IMR-90 (cell line): ENCODE measurements around the gene WASF3. TPM values are rescaled to one million over a fixed set of nuclear protein-coding genes. Genes with fewer than 3 reads are reported as not detected.

Experiments used
- ATAC-seq: fragments of 200-7000 bp; cut with Tn5 transposase; 2 replicates; pipeline ENCODE4 v1.9.1; 2020; ENCODE audit warnings: low read depth, mild to moderate bottlenecking, moderate library complexity
- BruUV-seq: library from RNA; stranded (reverse); fragments of 400-500 nt; replicated peaks from 2 replicates; lab custom pipeline; 2021; lab: Mats Ljungman, UMichigan
- CTCF ChIA-PET: fragments of 300-600 bp; formaldehyde crosslinking; extraction: SDS; loops from one replicate; lab custom pipeline; 2021; ENCODE audit warnings: antibody characterized with exemption; lab: Yijun Ruan, JAX
- POLR2A ChIA-PET: fragments of 300-600 bp; sonication (Branson Sonifier 250); formaldehyde crosslinking; loops from one replicate; lab custom pipeline; 2022; ENCODE audit warnings: antibody characterized with exemption; ENCODE audit not compliant: unreplicated experiment; lab: Charles Lee
- DNase-seq: peaks from one replicate; pipeline ENCODE4 v3.0.0; 2013
- H2AFZ ChIP-seq: replicated peaks from 2 replicates; pipeline ENCODE3; 2013; ENCODE audit warnings: low read length, mild to moderate bottlenecking; ENCODE audit not compliant: poor library complexity
- H2AK5ac ChIP-seq: 2 replicates; pipeline ENCODE4 v1.6.1; 2013; ENCODE audit warnings: low read depth, low read length, inconsistent platforms
- H2AK9ac ChIP-seq: replicated peaks from 2 replicates; pipeline ENCODE3; 2013; ENCODE audit warnings: mild to moderate bottlenecking, low read depth, low read length, moderate library complexity; ENCODE audit not compliant: poor library complexity
- H2BK120ac ChIP-seq: 2 replicates; pipeline ENCODE4 v1.6.1; 2013; ENCODE audit warnings: low read depth, low read length, inconsistent platforms
- H2BK15ac ChIP-seq: 3 replicates; pipeline ENCODE4 v1.6.1; 2013; ENCODE audit warnings: low read depth, low read length, inconsistent platforms
- H2BK20ac ChIP-seq: 2 replicates; pipeline ENCODE4 v1.6.1; 2013; ENCODE audit warnings: low read depth, mild to moderate bottlenecking, inconsistent platforms, low read length, moderate library complexity
- H2BK5ac ChIP-seq: 2 replicates; pipeline ENCODE4 v1.6.1; 2013; ENCODE audit warnings: mild to moderate bottlenecking, low read depth, low read length, inconsistent platforms; ENCODE audit not compliant: poor library complexity, severe bottlenecking
- H3K14ac ChIP-seq: replicated peaks from 2 replicates; pipeline ENCODE4 v1.6.1; 2013; ENCODE audit warnings: low read depth, low read length, inconsistent platforms
- H3K18ac ChIP-seq: 2 replicates; pipeline ENCODE4 v1.6.1; 2013; ENCODE audit warnings: low read depth, low read length, control low read depth
- H3K23ac ChIP-seq: 2 replicates; pipeline ENCODE4 v1.6.1; 2013; ENCODE audit warnings: low read depth, low read length, inconsistent platforms
- H3K27ac ChIP-seq: 2 replicates; pipeline ENCODE4 v1.5.1; 2013; ENCODE audit warnings: mild to moderate bottlenecking, control low read depth, low read length; ENCODE audit not compliant: insufficient read depth
- H3K27me3 ChIP-seq: 2 replicates; pipeline ENCODE4 v1.6.1; 2013; ENCODE audit warnings: low read length; ENCODE audit not compliant: control insufficient read depth, insufficient read depth
- H3K36me3 ChIP-seq: 2 replicates; pipeline ENCODE4 v1.6.1; 2013; ENCODE audit warnings: low read length, mixed read lengths; ENCODE audit not compliant: control insufficient read depth, insufficient read depth
- H3K4ac ChIP-seq: 2 replicates; pipeline ENCODE4 v1.6.1; 2013; ENCODE audit warnings: low read depth, low read length, inconsistent platforms
- H3K4me1 ChIP-seq: 2 replicates; pipeline ENCODE4 v1.6.1; 2013; ENCODE audit warnings: low read length, mixed read lengths; ENCODE audit not compliant: control insufficient read depth, insufficient read depth
- H3K4me2 ChIP-seq: 2 replicates; pipeline ENCODE4 v1.6.1; 2013; ENCODE audit warnings: low read depth, mild to moderate bottlenecking, control low read depth, low read length, moderate library complexity
- H3K4me3 ChIP-seq: 2 replicates; pipeline ENCODE4 v1.5.1; 2013; ENCODE audit warnings: low read depth, mild to moderate bottlenecking, control low read depth, low read length, moderate library complexity; ENCODE audit not compliant: insufficient read depth
- H3K56ac ChIP-seq: 2 replicates; pipeline ENCODE4 v1.6.1; 2013; ENCODE audit warnings: low read length, inconsistent platforms; ENCODE audit not compliant: insufficient read depth; ENCODE audit errors: extremely low read depth
- H3K79me1 ChIP-seq, 2 experiments: 2 replicates each; pipeline ENCODE4 v1.6.1; 2013; ENCODE audit warnings: low read length in 2 of 2, inconsistent platforms in 1 of 2, low read depth in 1 of 2
- H3K9ac ChIP-seq: 2 replicates; pipeline ENCODE4 v1.6.1; 2013; ENCODE audit warnings: low read depth, low read length, control low read depth
- H3K9me1 ChIP-seq: 2 replicates; pipeline ENCODE4 v1.6.1; 2013; ENCODE audit warnings: low read length, inconsistent platforms; ENCODE audit not compliant: insufficient read depth
- H3K9me3 ChIP-seq: 2 replicates; pipeline ENCODE4 v1.6.1; 2013; ENCODE audit warnings: low read length; ENCODE audit not compliant: control insufficient read depth, insufficient read depth
- H4K20me1 ChIP-seq: 2 replicates; pipeline ENCODE4 v1.6.1; 2013; ENCODE audit warnings: low read length, inconsistent platforms; ENCODE audit not compliant: insufficient read depth
- H4K5ac ChIP-seq: 2 replicates; pipeline ENCODE4 v1.6.1; 2013; ENCODE audit warnings: mild to moderate bottlenecking, low read depth, low read length, control low read depth
- H4K8ac ChIP-seq, 2 experiments: 2 replicates each; pipeline ENCODE4 v1.6.1; 2013; ENCODE audit warnings: low read depth in 2 of 2, low read length in 2 of 2, control low read depth in 1 of 2, inconsistent platforms in 1 of 2
- H4K91ac ChIP-seq: 2 replicates; pipeline ENCODE4 v1.6.1; 2013; ENCODE audit warnings: low read depth, low read length, inconsistent platforms; ENCODE audit not compliant: insufficient read depth
- CEBPB ChIP-seq: IDR thresholded peaks from 2 replicates; pipeline ENCODE4 v1.6.1; 2012; ENCODE audit warnings: low read depth, low read length, improper control_type of control experiment
- CHD1 ChIP-seq: IDR thresholded peaks from 2 replicates; pipeline ENCODE4 v1.6.1; 2012; ENCODE audit warnings: low read depth, low read length, improper control_type of control experiment
- FOS ChIP-seq: fragments of 150-350 bp; IDR thresholded peaks from 2 replicates; pipeline ENCODE4 v1.6.1; 2016; ENCODE audit warnings: low read depth, low read length
- MAFK ChIP-seq: IDR thresholded peaks from 2 replicates; pipeline ENCODE4 v1.6.1; 2012; ENCODE audit warnings: low read depth, low read length, improper control_type of control experiment
- MAZ ChIP-seq: IDR thresholded peaks from 2 replicates; pipeline ENCODE4 v1.6.1; 2012; ENCODE audit warnings: low read depth, mild to moderate bottlenecking, low read length, improper control_type of control experiment, moderate library complexity, borderline replicate concordance
- MXI1 ChIP-seq: IDR thresholded peaks from 2 replicates; pipeline ENCODE4 v1.6.1; 2012; ENCODE audit warnings: low read depth, mild to moderate bottlenecking, low read length, moderate library complexity, borderline replicate concordance
- NFE2L2 ChIP-seq: fragments of 150-350 bp; IDR thresholded peaks from 2 replicates; pipeline ENCODE4 v1.6.1; 2016; ENCODE audit warnings: low read depth, mild to moderate bottlenecking, low read length
- POLR2A ChIP-seq: IDR thresholded peaks from 2 replicates; pipeline ENCODE4 v1.6.1; 2012; ENCODE audit warnings: mild to moderate bottlenecking, low read depth, low read length
- RAD21 ChIP-seq: IDR thresholded peaks from 2 replicates; pipeline ENCODE4 v1.6.1; 2012; ENCODE audit warnings: low read length, improper control_type of control experiment
- RCOR1 ChIP-seq: IDR thresholded peaks from 2 replicates; pipeline ENCODE4 v1.6.1; 2012; ENCODE audit warnings: mild to moderate bottlenecking, low read length, improper control_type of control experiment; ENCODE audit not compliant: insufficient replicate concordance
- SMC3 ChIP-seq: fragments of 150-350 bp; IDR thresholded peaks from 2 replicates; pipeline ENCODE4 v1.6.1; 2016; ENCODE audit warnings: low read depth, mild to moderate bottlenecking, antibody characterized with exemption, low read length, moderate library complexity
- WGBS, 2 experiments: methylation state at CpG; one replicate each; pipeline versions ENCODE4 v1.1.5 to v1.1.7; 2013; ENCODE audit warnings: missing lambda C conversion rate in 2 of 2; ENCODE audit not compliant: insufficient read length in 1 of 2; ENCODE audit errors: extremely low coverage in 2 of 2; 5-methylcytosine and 5-hydroxymethylcytosine counted together
- dilution Hi-C: fragments of 300-500 bp; cut with HindIII; formaldehyde crosslinking; loops from one replicate; pipeline ENCODE4 v1.14.3; 2018; ENCODE audit warnings: low sequenced_read_pairs; ENCODE audit not compliant: unreplicated experiment
- in situ Hi-C: fragments of 300-500 bp; cut with MboI; formaldehyde crosslinking; loops from 3 replicates; pipeline ENCODE4 v1.14.3; 2019; ENCODE audit warnings: low sequenced_read_pairs, inconsistent platforms, mixed read lengths
- intact Hi-C: fragments of 100-400 bp; cut with micrococcal nuclease; formaldehyde crosslinking; loops from 2 replicates; pipeline ENCODE4 v1.10.0; 2022
- polyA plus RNA-seq, 3 experiments: library from polyadenylated mRNA; depleted of rRNA; stranded (reverse); fragments of >200 nt; gene quantifications; 2 replicates each; pipeline ENCODE4 v1.2.3, GENCODE V29; 2012; ENCODE audit warnings: low replicate concordance in 1 of 3
- total RNA-seq: library from RNA; depleted of rRNA; stranded (reverse); fragments of >200 nt; gene quantifications from 2 replicates; pipeline ENCODE4 v1.2.3, GENCODE V29; 2012
- TF ChIP-seq, protein P1 (sequence below): fragments of 150-350 bp; IDR thresholded peaks from 2 replicates; pipeline ENCODE4 v1.6.1; 2017; ENCODE audit warnings: mild to moderate bottlenecking, antibody characterized with exemption, low read length, low read depth
- TF ChIP-seq, protein P2 (sequence below): conservative IDR thresholded peaks from 2 replicates; pipeline ENCODE4 v1.5.1; 2012; ENCODE audit warnings: mild to moderate bottlenecking, low read depth, low read length, improper control_type of control experiment

Gene WASF3
- total and polyA plus RNA-seq, 2 of the 4 experiments (the other 2 are of a cell fraction), result 4.3 to 11.4 TPM

DNA sequence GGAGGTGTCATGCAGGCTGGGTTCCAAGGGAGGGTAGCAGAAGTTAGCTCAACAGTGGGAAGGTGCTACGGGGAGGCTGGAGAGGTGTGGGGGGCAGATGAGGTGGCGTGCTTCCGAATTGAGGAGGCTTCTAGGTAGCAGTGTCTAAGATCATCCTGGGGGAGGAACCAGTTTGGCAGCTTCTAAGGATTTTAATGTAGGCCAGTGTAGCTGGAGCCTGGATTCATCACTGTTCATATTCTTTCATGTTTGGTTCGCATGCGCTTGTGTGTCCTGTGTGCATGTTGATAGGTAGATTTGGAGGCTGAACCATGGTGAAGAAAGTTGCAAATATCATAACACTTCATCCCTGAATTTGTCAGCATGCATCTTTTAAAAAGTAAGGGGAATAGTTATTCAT lies 116.4 kb downstream of the WASF3 start:
- POLR2A ChIA-PET, result no interaction called here
- no peak for ATAC-seq

More for the DNA sequence above, 116.4 kb downstream of the WASF3 start:
- Histone ChIP-seq H3K36me3 (peaks cover 8% of the 10 kb centered on the region), H2AK9ac (no peak overlapping the region), H3K14ac (no peak overlapping the region), H4K91ac (no peak overlapping the region), H4K8ac (no peak overlapping the region), H2BK20ac (no peak overlapping the region), H2AFZ (no peak overlapping the region), H3K4me2 (no peak overlapping the region), H3K79me1 (peaks cover 3 to 6% of the 10 kb centered on the region in 2 experiments; a peak in 2 of 4 replicates), H3K27me3 (no peaks in the 10 kb centered on the region), H3K23ac (no peak overlapping the region), H3K9me1 (0 out of 2 replicates have a peak, but pooled peaks cover under 1% of the 10 kb centered on the region), H3K9ac (no peak overlapping the region), H3K4me3 (no peak overlapping the region), H3K56ac (no peak overlapping the region), H3K18ac (no peak overlapping the region), H4K20me1 (no peaks in the 10 kb centered on the region), H2BK120ac (no peak overlapping the region), H4K5ac (no peak overlapping the region), H3K4ac (no peak overlapping the region), H3K27ac (no peak overlapping the region), H2BK5ac (no peak overlapping the region), H3K9me3 (no peaks in the 10 kb centered on the region), H2BK15ac (no peak overlapping the region), H3K4me1 (peaks cover 4% of the 10 kb centered on the region), H2AK5ac (no peak overlapping the region)
- intact Hi-C loops (no loop called here), in situ Hi-C loops (no loop called here), dilution Hi-C loops (no loop called here)
- 83% methylated on average over 1 of the region's 5 CpGs; no CpG with 5 or more reads in 1 of the 2 experiments for WGBS, 2 experiments
- CTCF ChIA-PET, result no interaction called here
- no peak for DNase-seq
- TF ChIP-seq FOS (no peak), MXI1 (no peak), NFE2L2 (no peak), CEBPB (no peak), POLR2A (no peak), CHD1 (no peak), MAZ (no peak), MAFK (no peak), RCOR1 (no peak), SMC3 (no peak), RAD21 (no peak)
- TF ChIP-seq, protein P1, sequence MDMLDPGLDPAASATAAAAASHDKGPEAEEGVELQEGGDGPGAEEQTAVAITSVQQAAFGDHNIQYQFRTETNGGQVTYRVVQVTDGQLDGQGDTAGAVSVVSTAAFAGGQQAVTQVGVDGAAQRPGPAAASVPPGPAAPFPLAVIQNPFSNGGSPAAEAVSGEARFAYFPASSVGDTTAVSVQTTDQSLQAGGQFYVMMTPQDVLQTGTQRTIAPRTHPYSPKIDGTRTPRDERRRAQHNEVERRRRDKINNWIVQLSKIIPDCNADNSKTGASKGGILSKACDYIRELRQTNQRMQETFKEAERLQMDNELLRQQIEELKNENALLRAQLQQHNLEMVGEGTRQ, result no peak
- TF ChIP-seq, protein P2, sequence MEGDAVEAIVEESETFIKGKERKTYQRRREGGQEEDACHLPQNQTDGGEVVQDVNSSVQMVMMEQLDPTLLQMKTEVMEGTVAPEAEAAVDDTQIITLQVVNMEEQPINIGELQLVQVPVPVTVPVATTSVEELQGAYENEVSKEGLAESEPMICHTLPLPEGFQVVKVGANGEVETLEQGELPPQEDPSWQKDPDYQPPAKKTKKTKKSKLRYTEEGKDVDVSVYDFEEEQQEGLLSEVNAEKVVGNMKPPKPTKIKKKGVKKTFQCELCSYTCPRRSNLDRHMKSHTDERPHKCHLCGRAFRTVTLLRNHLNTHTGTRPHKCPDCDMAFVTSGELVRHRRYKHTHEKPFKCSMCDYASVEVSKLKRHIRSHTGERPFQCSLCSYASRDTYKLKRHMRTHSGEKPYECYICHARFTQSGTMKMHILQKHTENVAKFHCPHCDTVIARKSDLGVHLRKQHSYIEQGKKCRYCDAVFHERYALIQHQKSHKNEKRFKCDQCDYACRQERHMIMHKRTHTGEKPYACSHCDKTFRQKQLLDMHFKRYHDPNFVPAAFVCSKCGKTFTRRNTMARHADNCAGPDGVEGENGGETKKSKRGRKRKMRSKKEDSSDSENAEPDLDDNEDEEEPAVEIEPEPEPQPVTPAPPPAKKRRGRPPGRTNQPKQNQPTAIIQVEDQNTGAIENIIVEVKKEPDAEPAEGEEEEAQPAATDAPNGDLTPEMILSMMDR, result no peak
- no TSS peak for BruUV-seq
